ENCODE measurements around the gene TELO2. TPM values are rescaled to one million over a fixed set of nuclear protein-coding genes. Genes with fewer than 3 reads are reported as not detected.
A peak's percentile ranks its signal among the peaks of the same experiment; 100 is the strongest.

The TELO2 gene
- total and polyA plus RNA-seq, 12 donors = 14.5 to 50.5 (median 20.8) TPM

GRCh38 chr16:1470481-1471251, 22.5 kb upstream of the TELO2 start:
- H3K4me1 ChIP-seq = peaks cover 9 to 74% (median 22%) of the 10 kb centered on the region in 9 donors
- intact Hi-C loops (cut with DNase I) = loop anchor here in 3 of 10 donors (5.0 to 10.0 kb wide), 3 partner anchors 43 to 56 kb away; partner anchors contain the start of genes UNKL (in 1 of the 3) and UQCC4 (in 1 of the 3)
- peak in 1 of 2 donors; percentile 13 for DNase-seq
- H3K36me3 ChIP-seq = peaks cover 0 to 5% (median 0%) of the 10 kb centered on the region in 9 donors
- H3K4me3 ChIP-seq = peak overlapping the region in 1 of 10 donors; percentile 36
- peaks cover 0 to 3% (median 0%) of the 10 kb centered on the region in 11 donors for H3K9me3 ChIP-seq
- 57 to 69% methylated on average over 14 of the region's 14 CpGs for WGBS, 2 donors
- TF ChIP-seq CTCF (IDR thresholded peaks at IDR 0.05) = no peak
- ATAC-seq = peak in 1 of 8 donors; percentile 37
- H3K27ac ChIP-seq = peak overlapping the region in 3 of 10 donors; percentile 21 to 91 (median 55)
- H3K27me3 ChIP-seq = no peaks in the 10 kb centered on the region

DNA sequence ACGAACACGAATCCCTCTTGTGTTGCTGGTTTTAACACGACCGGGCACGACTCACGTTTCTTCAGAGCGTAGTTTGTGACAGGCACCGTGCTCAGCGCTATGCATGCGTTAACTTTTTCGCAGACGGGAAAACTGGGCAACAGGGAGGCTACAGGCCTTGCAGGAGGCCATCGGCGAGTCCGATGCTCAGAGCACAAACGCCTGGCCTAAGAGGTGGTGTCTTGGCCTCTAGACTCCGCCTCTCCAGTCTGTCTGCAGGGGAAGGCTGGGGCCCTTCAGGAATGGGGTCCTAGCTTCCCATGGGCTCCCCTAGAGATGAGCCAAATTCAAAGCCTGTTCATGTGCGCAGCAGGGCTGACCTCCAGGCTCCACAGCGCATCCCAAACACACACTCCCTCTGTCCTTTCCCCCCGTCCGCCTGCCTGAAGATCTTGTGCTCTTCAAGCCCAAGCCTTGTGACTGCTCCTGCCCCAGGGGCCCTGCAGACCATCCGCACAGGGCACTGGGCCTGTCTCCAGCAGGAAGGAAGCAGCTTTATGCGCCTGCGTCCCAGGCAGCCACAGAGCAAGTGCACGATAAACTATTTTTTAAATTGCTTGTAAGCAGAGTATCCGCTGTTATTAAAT, 21.5 kb upstream of the TELO2 start:
- intact Hi-C loops (cut with DNase I) = loop anchor here in 3 of 10 donors (5.0 to 10.0 kb wide), 3 partner anchors 44 to 57 kb away; partner anchors contain the start of genes UNKL (in 1 of the 3) and UQCC4 (in 1 of the 3)
- 83 to 85% methylated on average over 26 of the region's 26 CpGs for WGBS, 2 donors

DNA sequence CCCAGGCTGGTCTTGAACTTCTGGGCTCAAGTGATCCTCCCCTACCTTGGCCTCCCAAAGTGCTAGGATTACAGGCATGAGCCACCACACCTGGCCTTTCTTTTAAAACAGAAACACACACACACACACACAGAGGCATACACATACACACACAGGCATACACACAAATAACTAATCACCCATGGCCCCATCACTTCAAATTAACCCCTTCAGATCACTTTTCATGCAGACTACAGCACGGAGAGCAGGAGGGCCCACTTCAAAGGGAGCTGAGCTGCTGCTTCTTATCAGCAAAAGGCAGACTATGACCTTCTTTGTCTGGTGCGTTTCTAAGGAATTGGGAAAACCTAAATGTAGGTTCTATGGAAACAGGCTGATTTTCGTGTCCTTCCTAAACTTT, 20.2 kb upstream of the TELO2 start:
- 59 to 74% methylated on average over 3 of the region's 3 CpGs for WGBS, 2 donors
- Histone ChIP-seq H3K4me1 (peaks cover 5 to 69% (median 26%) of the 10 kb centered on the region in 9 donors), H3K27me3 (no peaks in the 10 kb centered on the region), H3K9me3 (peaks cover 0 to 3% (median 0%) of the 10 kb centered on the region in 11 donors), H3K27ac (no peak overlapping the region), H3K4me3 (no peak overlapping the region), H3K36me3 (no peaks in the 10 kb centered on the region)
- TF ChIP-seq CTCF (IDR thresholded peaks at IDR 0.05) = no peak
- DNase-seq (no peak), ATAC-seq (no peak)
- intact Hi-C loops (cut with DNase I) = loop anchor here in 3 of 10 donors (5.0 to 10.0 kb wide), 3 partner anchors 46 to 58 kb away; partner anchors contain the start of genes UNKL (in 1 of the 3) and UQCC4 (in 1 of the 3)

More for the DNA sequence above, 21.5 kb upstream of the TELO2 start:
- no peak for TF ChIP-seq CTCF (IDR thresholded peaks at IDR 0.05)
- Histone ChIP-seq H3K9me3 (peaks cover 0 to 3% (median 0%) of the 10 kb centered on the region in 11 donors), H3K27me3 (no peaks in the 10 kb centered on the region), H3K4me1 (peaks cover 11 to 77% (median 27%) of the 10 kb centered on the region in 9 donors), H3K4me3 (peak overlapping the region in 1 of 10 donors; percentile 12), H3K36me3 (no peaks in the 10 kb centered on the region), H3K27ac (peak overlapping the region in 1 of 10 donors; percentile 91)
- DNase-seq (peak in 1 of 2 donors; percentile 4), ATAC-seq (no peak)
